Testis (tissue), 2 donors: ENCODE results near the gene NPC2.

Experiments
- CTCF ChIP-seq, 3 experiments: fragments of 450-650 bp in 2 of 3; fragments of 200-600 bp in 1 of 3; sonication (generic) in 1 of 3; IDR thresholded peaks; one replicate each; pipeline ENCODE4 v1.5.1; 2016 to 2019; ENCODE audit warnings: antibody characterized with exemption in 3 of 3, mild to moderate bottlenecking in 2 of 3, moderate library complexity in 1 of 3
- POLR2A ChIP-seq: fragments of 450-650 bp; IDR thresholded peaks from one replicate; pipeline ENCODE4 v1.6.1; 2017; ENCODE audit warnings: antibody characterized with exemption, mild to moderate bottlenecking, moderate library complexity

- TF ChIP-seq POLR2A = no peak
- no peak for TF ChIP-seq CTCF (IDR thresholded peaks at IDR 0.05)
Observed at GRCh38 chr14:74524812-74525135, 31.7 kb upstream of the NPC2 start.
